HG03558 (cell line): ENCODE results near the gene INHBC.
A peak's percentile ranks its signal among the peaks of the same experiment; 100 is the strongest.
"Not testable (repeated sequence)": the region's sequence is repeated elsewhere in the genome, so short reads cannot be mapped to it uniquely, and the experiment has no call there.

ENCODE experiments used
- ATAC-seq: cut with Tn5 transposase; IDR thresholded peaks from one replicate; pipeline ENCODE4 v1.9.1; 2021; ENCODE audit warnings: moderate number of reproducible peaks; ENCODE audit not compliant: unreplicated experiment; ENCODE audit errors: extremely low read depth

The INHBC gene

DNA sequence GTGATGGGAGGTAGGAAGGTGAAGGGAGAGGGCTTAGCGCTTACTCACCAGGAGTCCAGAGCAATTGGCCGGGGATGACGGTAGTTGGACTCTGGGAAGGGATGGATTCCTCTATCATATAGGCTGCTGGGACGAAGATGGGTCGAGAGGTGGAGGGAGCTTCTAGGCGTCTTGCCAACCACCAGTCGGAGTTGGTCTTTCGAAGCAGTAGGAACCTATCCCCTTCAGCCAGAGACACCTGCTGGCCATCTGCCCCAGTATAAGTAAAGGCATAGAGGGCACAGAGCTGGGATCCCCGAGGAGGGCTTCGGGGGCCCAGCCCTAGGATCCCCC, 44.4 kb downstream of the INHBC start:
- no peak for ATAC-seq

- no peak for ATAC-seq
These were observed 45.0 kb downstream of the INHBC start, which contains the start of gene ARHGAP9 for GRCh38 chr12:57479376-57480115. Gene ARHGAP9, minus strand, starts transcription at chr12:57479866. Its CDS starts 460 bp downstream, at chr12:57479406.

GRCh38 chr12:57481671-57482070, 47.1 kb downstream of the INHBC start:
- ATAC-seq = no peak

DNA sequence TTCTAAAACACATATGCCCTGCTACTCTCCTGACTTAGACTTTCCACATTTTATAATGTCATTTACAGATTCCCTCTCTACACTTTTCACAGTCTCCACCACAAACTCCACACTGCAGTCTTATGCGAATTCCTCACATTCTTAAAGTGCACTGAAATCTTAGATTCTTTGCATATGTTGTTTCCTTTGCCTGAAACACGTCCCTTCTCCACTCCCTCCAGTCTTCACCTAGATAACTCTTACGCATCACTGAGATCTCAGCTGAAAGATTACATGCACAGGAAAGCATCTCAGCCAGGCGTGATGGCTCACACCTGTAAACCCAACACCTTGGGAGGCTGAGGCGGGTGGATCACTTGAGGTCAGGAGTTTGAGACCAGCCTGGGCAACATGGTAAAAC, 48.9 kb downstream of the INHBC start:
- ATAC-seq = no peak

DNA sequence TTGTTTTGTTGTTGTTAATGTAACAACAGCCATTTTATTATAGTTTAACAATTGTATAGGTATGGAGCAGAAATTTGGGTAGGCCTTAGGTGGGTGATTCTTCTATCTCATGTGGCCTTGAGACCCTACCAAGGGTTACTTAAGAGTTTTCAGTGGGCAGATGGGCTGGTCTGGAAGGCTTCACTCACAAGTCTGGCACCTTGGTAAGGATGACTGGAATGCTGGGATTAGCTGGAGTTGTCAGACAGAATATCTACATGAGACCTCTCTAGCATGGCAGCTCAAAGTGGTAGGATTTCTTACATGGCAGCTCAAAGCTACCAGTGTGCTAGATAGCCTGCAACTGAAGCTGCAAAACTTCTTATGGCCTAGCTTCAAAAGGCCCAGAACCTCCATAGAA, 51.1 kb downstream of the INHBC start:
- no peak for ATAC-seq

- ATAC-seq = no peak
These were observed 52.5 kb downstream of the INHBC start for GRCh38 chr12:57487055-57487596.

DNA sequence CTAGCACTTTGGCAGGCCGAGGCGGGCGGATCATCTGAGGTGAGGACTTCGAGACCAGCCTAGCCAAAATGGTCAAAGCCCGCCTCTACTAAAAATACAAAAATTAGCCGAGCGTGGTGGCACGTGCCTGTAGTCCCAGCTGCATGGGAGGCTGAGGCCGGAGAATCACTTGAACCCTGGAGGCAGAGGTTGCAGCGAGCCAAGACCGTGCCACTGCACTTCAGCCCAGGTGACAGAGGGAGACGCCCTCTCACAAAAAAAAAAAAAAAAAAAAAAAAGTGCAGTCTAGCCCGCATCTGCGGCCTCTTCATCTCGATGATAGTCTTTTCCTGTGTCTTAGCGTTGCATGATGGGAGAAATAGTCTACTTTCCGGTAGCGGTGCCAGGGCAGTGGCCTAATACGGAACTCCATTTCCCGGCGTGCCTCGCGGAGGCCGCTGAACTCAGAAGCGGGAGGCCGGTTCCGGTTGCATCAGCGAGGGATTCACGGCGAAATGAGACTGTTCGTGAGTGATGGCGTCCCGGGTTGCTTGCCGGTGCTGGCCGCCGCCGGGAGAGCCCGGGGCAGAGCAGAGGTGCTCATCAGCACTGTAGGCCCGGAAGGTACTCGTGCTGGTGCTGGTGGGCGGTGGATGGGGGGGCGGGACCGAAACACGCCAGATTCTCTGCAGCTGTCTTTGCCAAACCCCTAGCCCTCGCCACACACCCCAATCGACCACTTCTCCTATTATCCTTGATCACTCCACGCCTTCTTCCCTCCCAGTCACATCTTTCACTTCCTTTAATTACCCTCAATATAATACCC, 53.2 kb downstream of the INHBC start, which contains the start of gene MARS1:
TSS of gene MARS1 (plus strand) at position 472 of the 805 bp plus-strand sequence. CDS start at position 495, 23 bp downstream.
- ATAC-seq = peak; percentile 97

GRCh38 chr12:57488402-57489156, 54.0 kb downstream of the INHBC start:
- ATAC-seq = no peak

DNA sequence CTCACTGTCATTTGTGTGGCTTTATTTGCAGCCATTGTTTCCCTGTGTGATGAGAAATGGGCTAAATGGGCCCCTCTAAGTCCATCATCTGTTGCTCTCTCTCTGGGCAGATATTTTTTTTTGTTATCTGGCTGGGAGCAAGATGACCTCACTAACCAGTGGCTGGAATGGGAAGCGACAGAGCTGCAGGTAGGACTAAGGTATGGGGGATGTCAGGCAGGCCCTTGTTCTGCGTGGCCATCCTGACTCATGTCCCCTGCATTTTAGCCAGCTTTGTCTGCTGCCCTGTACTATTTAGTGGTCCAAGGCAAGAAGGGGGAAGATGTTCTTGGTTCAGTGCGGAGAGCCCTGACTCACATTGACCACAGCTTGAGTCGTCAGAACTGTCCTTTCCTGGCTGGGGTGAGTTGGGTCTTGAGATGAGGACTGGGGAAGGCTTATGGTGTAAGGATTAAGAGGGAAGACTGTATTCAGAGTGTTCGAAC, 54.6 kb downstream of the INHBC start:
- ATAC-seq = no peak

- no peak for ATAC-seq
These were observed 55.5 kb downstream of the INHBC start for GRCh38 chr12:57490126-57490525.

- no peak for ATAC-seq
These were observed 57.1 kb downstream of the INHBC start for GRCh38 chr12:57491393-57492280.

- ATAC-seq = not testable (repeated sequence)
These were observed 60.6 kb downstream of the INHBC start for GRCh38 chr12:57495051-57495701.

DNA sequence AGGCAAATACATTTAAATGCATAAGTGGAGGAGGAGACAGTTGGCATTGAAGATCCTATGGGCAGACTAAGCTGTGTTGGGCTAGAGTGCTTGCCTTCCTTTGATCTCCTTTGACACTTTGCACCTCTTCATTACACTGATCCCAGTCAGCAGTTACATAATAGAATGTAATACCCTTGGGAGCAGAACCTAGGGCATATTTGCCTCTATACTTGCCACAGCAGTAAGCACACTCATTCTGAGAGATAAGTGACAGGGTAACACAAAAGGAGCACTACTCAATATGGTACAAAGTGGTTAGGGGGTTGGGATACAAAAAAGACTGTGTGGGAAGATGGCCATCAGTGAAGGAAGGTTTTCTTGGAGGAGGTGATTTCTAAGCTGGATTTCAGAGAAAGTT, 62.2 kb downstream of the INHBC start:
- no peak for ATAC-seq

DNA sequence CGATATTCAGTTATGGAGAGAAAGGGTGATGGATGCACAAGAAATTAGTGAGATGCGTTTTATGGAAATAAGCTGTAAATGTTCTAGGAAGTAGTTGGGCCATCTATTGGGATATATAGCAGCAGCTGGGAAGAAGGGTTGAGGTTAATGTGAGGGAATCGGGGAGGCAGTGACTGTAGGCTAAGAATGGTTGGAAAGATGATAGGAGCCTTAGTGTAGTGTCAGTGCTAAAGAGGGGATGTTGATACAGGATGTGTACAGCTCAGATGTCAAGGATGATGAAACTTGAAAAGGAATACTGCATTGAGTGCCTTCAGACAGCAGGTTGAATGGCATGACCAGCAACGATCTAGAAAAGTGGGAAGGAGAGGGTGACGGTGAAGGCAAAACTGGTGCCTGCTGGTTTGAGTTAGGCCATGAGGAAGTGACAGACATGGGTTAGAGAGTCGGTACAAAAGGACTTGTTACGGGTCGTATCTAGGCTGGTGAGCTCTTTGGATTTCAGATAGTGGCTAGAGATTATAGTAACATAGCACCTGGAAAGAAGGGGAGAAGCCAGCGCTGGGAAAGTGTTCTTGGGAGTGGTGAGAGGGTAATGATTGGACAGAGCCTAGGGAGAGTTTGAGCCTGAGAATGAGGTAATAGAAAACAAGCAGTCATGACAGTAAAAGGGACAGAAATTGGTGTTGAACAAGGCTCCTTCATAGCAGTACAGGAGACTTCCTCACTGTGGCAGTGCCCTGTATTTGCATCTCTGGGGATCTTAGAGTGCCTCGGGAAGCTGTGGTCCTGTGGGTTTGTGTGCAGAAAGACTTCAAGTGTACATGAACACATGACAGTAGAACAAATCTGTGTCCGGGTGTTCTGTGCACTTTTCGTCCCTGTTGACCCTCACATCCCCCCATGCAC, 62.9 kb downstream of the INHBC start:
- no peak for ATAC-seq

DNA sequence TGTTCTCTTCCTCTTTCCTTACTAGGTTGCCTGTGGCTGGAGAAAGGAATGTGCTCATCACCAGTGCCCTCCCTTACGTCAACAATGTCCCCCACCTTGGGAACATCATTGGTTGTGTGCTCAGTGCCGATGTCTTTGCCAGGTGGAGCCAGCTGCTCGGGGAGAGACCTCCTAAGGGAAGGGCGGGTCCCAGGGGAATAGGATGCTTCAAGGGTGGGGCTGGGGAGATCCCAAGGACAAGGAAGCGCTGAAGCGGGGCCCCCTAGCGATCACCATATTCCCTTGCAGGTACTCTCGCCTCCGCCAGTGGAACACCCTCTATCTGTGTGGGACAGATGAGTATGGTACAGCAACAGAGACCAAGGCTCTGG, 63.5 kb downstream of the INHBC start:
- no peak for ATAC-seq

GRCh38 chr12:57498571-57498970, 64.0 kb downstream of the INHBC start:
- no peak for ATAC-seq

- ATAC-seq = no peak
These were observed 65.6 kb downstream of the INHBC start for GRCh38 chr12:57500213-57500612.
